ENCODE data around the gene USP53.
"Not testable (repeated sequence)": the region's sequence is repeated elsewhere in the genome, so short reads cannot be mapped to it uniquely, and the experiment has no call there.

Gene USP53

GRCh38 chr4:119227690-119228089 is 15.2 kb downstream of the USP53 start:
- no peak for DNase-seq (ENCODE audit: low read depth in 2 of 2, low spot score in 1 of 2)

- DNase-seq (ENCODE audit: low read depth in 2 of 2, low spot score in 1 of 2), result no peak
These were observed 15.9 kb downstream of the USP53 start for GRCh38 chr4:119228406-119228805.

- no peak for DNase-seq (ENCODE audit: low read depth in 2 of 2, low spot score in 1 of 2)
These were observed 17.6 kb downstream of the USP53 start for GRCh38 chr4:119229908-119230687.

- no peak for DNase-seq (ENCODE audit: low read depth in 2 of 2, low spot score in 1 of 2)
These were observed 19.0 kb downstream of the USP53 start for GRCh38 chr4:119231491-119231890.

- DNase-seq (ENCODE audit: low read depth in 2 of 2, low spot score in 1 of 2), result no peak
These were observed 19.8 kb downstream of the USP53 start for GRCh38 chr4:119232286-119232685.

- no peak for DNase-seq (ENCODE audit: low read depth in 2 of 2, low spot score in 1 of 2)
These were observed 20.7 kb downstream of the USP53 start for GRCh38 chr4:119233191-119233590.

- no peak for DNase-seq (ENCODE audit: low read depth in 2 of 2, low spot score in 1 of 2)
These were observed 21.2 kb downstream of the USP53 start for GRCh38 chr4:119233750-119234149.

- no peak for DNase-seq (ENCODE audit: low read depth in 2 of 2, low spot score in 1 of 2)
These were observed 24.7 kb downstream of the USP53 start for GRCh38 chr4:119237201-119237600.

GRCh38 chr4:119237642-119238041 is 25.1 kb downstream of the USP53 start:
- no peak for DNase-seq (ENCODE audit: low read depth in 2 of 2, low spot score in 1 of 2)

- DNase-seq (ENCODE audit: low read depth in 2 of 2, low spot score in 1 of 2), result no peak
These were observed 25.7 kb downstream of the USP53 start for GRCh38 chr4:119238068-119238722.

GRCh38 chr4:119240128-119240527 is 27.6 kb downstream of the USP53 start:
- no peak for DNase-seq (ENCODE audit: low read depth in 2 of 2, low spot score in 1 of 2)

GRCh38 chr4:119240568-119240967 is 28.1 kb downstream of the USP53 start:
- no peak for DNase-seq (ENCODE audit: low read depth in 2 of 2, low spot score in 1 of 2)

- no peak for DNase-seq (ENCODE audit: low read depth in 2 of 2, low spot score in 1 of 2)
These were observed 29.9 kb downstream of the USP53 start for GRCh38 chr4:119242417-119242816.

GRCh38 chr4:119243868-119244267 is 31.4 kb downstream of the USP53 start:
- DNase-seq (ENCODE audit: low read depth in 2 of 2, low spot score in 1 of 2), result no peak

GRCh38 chr4:119244344-119244743 is 31.8 kb downstream of the USP53 start:
- no peak for DNase-seq (ENCODE audit: low read depth in 2 of 2, low spot score in 1 of 2)

- DNase-seq (ENCODE audit: low read depth in 2 of 2, low spot score in 1 of 2), result no peak
These were observed 32.3 kb downstream of the USP53 start for GRCh38 chr4:119244832-119245231.

GRCh38 chr4:119246177-119246733 is 33.7 kb downstream of the USP53 start:
- DNase-seq (ENCODE audit: low read depth in 2 of 2, low spot score in 1 of 2), result no peak

- not testable (repeated sequence) for DNase-seq (ENCODE audit: low read depth in 2 of 2, low spot score in 1 of 2)
These were observed 38.5 kb downstream of the USP53 start for GRCh38 chr4:119251037-119251436.

GRCh38 chr4:119255223-119255622 is 42.7 kb downstream of the USP53 start:
- not testable (repeated sequence) for DNase-seq (ENCODE audit: low read depth in 2 of 2, low spot score in 1 of 2)

GRCh38 chr4:119260528-119260927 is 48.0 kb downstream of the USP53 start:
- no peak for DNase-seq (ENCODE audit: low read depth in 2 of 2, low spot score in 1 of 2)

GRCh38 chr4:119261986-119262385 is 49.5 kb downstream of the USP53 start:
- DNase-seq (ENCODE audit: low read depth in 2 of 2, low spot score in 1 of 2), result no peak

- no peak for DNase-seq (ENCODE audit: low read depth in 2 of 2, low spot score in 1 of 2)
These were observed 52.2 kb downstream of the USP53 start for GRCh38 chr4:119264743-119265142.

All from stimulated activated CD8-positive, alpha-beta memory T cell treated with anti-CD3 and anti-CD28 coated beads, Interleukin-4, amount 100 ng/mL, for 4 hours (primary cell).